Endothelial cell of umbilical vein (primary cell): ENCODE measurements around the gene FRK. TPM values are rescaled to one million over a fixed set of nuclear protein-coding genes. Genes with fewer than 3 reads are reported as not detected.

Source experiments
- BruUV-seq: library from RNA; stranded (reverse); fragments of 400-500 nt; replicated peaks from 2 replicates; lab custom pipeline; 2021; lab: Mats Ljungman, UMichigan
- CTCF ChIA-PET: fragments of 300-600, 350-600 bp; sonication (Branson Sonifier 250); formaldehyde crosslinking; loops from one replicate; lab custom pipeline; 2021; ENCODE audit warnings: antibody characterized with exemption, inconsistent platforms; lab: Charles Lee
- POLR2A ChIA-PET: fragments of 300-600, 350-600 bp; sonication (Branson Sonifier 250); formaldehyde crosslinking; loops from one replicate; lab custom pipeline; 2021; ENCODE audit warnings: antibody characterized with exemption, inconsistent platforms; lab: Charles Lee
- DNase-seq: peaks from one replicate; pipeline ENCODE4 v3.0.0-alpha.2; 2011; ENCODE audit warnings: low read depth, low spot score
- FAIRE-seq: peaks from 2 replicates; lab custom pipeline; 2011; peaks lifted over from hg19 to GRCh38; lab: Jason Lieb, UNC
- H2AFZ ChIP-seq: 2 replicates; pipeline ENCODE4 v1.6.0; 2012; ENCODE audit warnings: low read depth, low read length, control low read depth, inconsistent platforms
- H3K27ac ChIP-seq: 2 replicates; pipeline ENCODE4 v1.5.1; 2011; ENCODE audit warnings: low read depth, mild to moderate bottlenecking, control low read depth, low read length, moderate library complexity; ENCODE audit not compliant: insufficient read depth
- H3K27me3 ChIP-seq, 2 experiments: 2 replicates each; pipeline versions ENCODE4 v1.6.0 to v1.6.1; 2011; ENCODE audit warnings: low read length in 2 of 2, mixed read lengths in 1 of 2; ENCODE audit not compliant: control insufficient read depth in 2 of 2, insufficient read depth in 2 of 2
- H3K36me3 ChIP-seq, 2 experiments: 2 replicates in 1 of 2; 3 replicates in 1 of 2; pipeline ENCODE4 v1.5.1; 2011; ENCODE audit warnings: low read length in 2 of 2, mild to moderate bottlenecking in 1 of 2, moderate library complexity in 1 of 2; ENCODE audit not compliant: control insufficient read depth in 2 of 2, insufficient read depth in 2 of 2; ENCODE audit errors: extremely low read depth in 1 of 2
- H3K4me1 ChIP-seq: 3 replicates; pipeline ENCODE4 v1.5.1; 2011; ENCODE audit warnings: mild to moderate bottlenecking, low read length; ENCODE audit not compliant: control insufficient read depth, insufficient read depth; ENCODE audit errors: extremely low read depth
- H3K4me2 ChIP-seq: 2 replicates; pipeline ENCODE4 v1.6.1; 2011; ENCODE audit warnings: low read length, control low read depth, mixed read lengths; ENCODE audit not compliant: insufficient read depth
- H3K4me3 ChIP-seq, 3 experiments: fragments of 200-600 bp in 1 of 3; sonication (generic), shearing (Covaris generic) in 1 of 3; replicated peaks in 1 of 3; 2 replicates each; pipeline ENCODE4 v1.5.1; 2011 to 2016; ENCODE audit warnings: control low read depth in 3 of 3, low read length in 3 of 3, mild to moderate bottlenecking in 2 of 3, inconsistent platforms in 1 of 3, low read depth in 1 of 3, moderate library complexity in 1 of 3; ENCODE audit not compliant: insufficient read depth in 1 of 3
- H3K79me2 ChIP-seq: 2 replicates; pipeline ENCODE4 v1.6.0; 2012; ENCODE audit warnings: low read length, inconsistent platforms; ENCODE audit not compliant: control insufficient read depth, insufficient read depth
- H3K9ac ChIP-seq: replicated peaks from 2 replicates; pipeline ENCODE3; 2011; ENCODE audit warnings: low read length, control low read depth; ENCODE audit not compliant: insufficient read depth; ENCODE audit errors: extremely low read depth
- H3K9me1 ChIP-seq: replicated peaks from 3 replicates; pipeline ENCODE4 v1.6.0; 2011; ENCODE audit warnings: mild to moderate bottlenecking, low read length; ENCODE audit not compliant: control insufficient read depth, insufficient read depth; ENCODE audit errors: extremely low read depth
- H3K9me3 ChIP-seq: replicated peaks from 2 replicates; pipeline ENCODE4 v1.5.1; 2012; ENCODE audit warnings: low read length, inconsistent platforms; ENCODE audit not compliant: control insufficient read depth, insufficient read depth
- H4K20me1 ChIP-seq: replicated peaks from 2 replicates; pipeline ENCODE3; 2011; ENCODE audit warnings: mild to moderate bottlenecking, low read length; ENCODE audit not compliant: control insufficient read depth, insufficient read depth; ENCODE audit errors: extremely low read depth
- CTCF ChIP-seq, 2 donors: IDR thresholded peaks; 1 replicate in 1 of 2; 2 replicates in 1 of 2; pipeline ENCODE4 v1.5.1; 2011; ENCODE audit warnings: low read length in 2 of 2, mild to moderate bottlenecking in 2 of 2, moderate library complexity in 2 of 2, control low read depth in 1 of 2, inconsistent platforms in 1 of 2, low read depth in 1 of 2; ENCODE audit not compliant: insufficient read depth in 1 of 2; ENCODE audit errors: extremely low read depth in 1 of 2
- EZH2 ChIP-seq: IDR thresholded peaks from 2 replicates; pipeline ENCODE4 v1.6.1; 2012; ENCODE audit warnings: borderline replicate concordance, low read depth, mild to moderate bottlenecking, moderate library complexity, low read length, inconsistent platforms; ENCODE audit not compliant: severe bottlenecking
- FOS ChIP-seq: IDR thresholded peaks from 2 replicates; pipeline ENCODE4 v1.6.1; 2011; ENCODE audit warnings: mild to moderate bottlenecking, low read length, moderate library complexity, borderline replicate concordance; ENCODE audit not compliant: insufficient read depth
- GATA2 ChIP-seq: IDR thresholded peaks from 2 replicates; pipeline ENCODE4 v1.7.0; 2011; ENCODE audit warnings: low read depth, mild to moderate bottlenecking, moderate library complexity, mixed read lengths, low read length; ENCODE audit not compliant: insufficient read length, insufficient read depth
- JUN ChIP-seq: IDR thresholded peaks from 2 replicates; pipeline ENCODE4 v1.6.1; 2011; ENCODE audit warnings: borderline replicate concordance, low read depth; ENCODE audit not compliant: insufficient read length, insufficient read depth
- MAX ChIP-seq: IDR thresholded peaks from 2 replicates; pipeline ENCODE4 v1.6.1; 2011; ENCODE audit not compliant: insufficient read depth, insufficient read length
- MYC ChIP-seq: IDR thresholded peaks from one replicate; pipeline ENCODE4 v1.6.1; 2011; ENCODE audit warnings: mild to moderate bottlenecking, low read depth, low read length
- POLR2A ChIP-seq: IDR thresholded peaks from 2 replicates; pipeline ENCODE4 v1.6.1; 2012; ENCODE audit warnings: low read depth, mild to moderate bottlenecking, control low read depth, low read length
- POLR2AphosphoS5 ChIP-seq: IDR thresholded peaks from 2 replicates; pipeline ENCODE4 v1.6.1; 2012; ENCODE audit warnings: low read depth, mild to moderate bottlenecking, control low read depth, low read length, moderate library complexity; ENCODE audit not compliant: insufficient read depth
- dilution Hi-C: fragments of 300-500 bp; cut with MboI; formaldehyde crosslinking; loops from one replicate; pipeline ENCODE4 v1.15.0; 2019; ENCODE audit warnings: low sequenced_read_pairs; ENCODE audit not compliant: extremely low pct_ligation_motif_present
- intact Hi-C: fragments of 100-400 bp; cut with micrococcal nuclease; formaldehyde crosslinking; loops from one replicate; pipeline ENCODE4 v1.10.0; 2022
- polyA plus RNA-seq, 4 experiments: library from polyadenylated mRNA; depleted of rRNA in 3 of 4; stranded (reverse) in 3 of 4; unstranded in 1 of 4; fragments of >200 nt; gene quantifications; 2 replicates each; pipeline versions ENCODE4 v1.2.1 to v1.2.3, GENCODE V29; 2011 to 2012; ENCODE audit warnings: missing spikeins in 1 of 4
- total RNA-seq: library from RNA; stranded (reverse); gene quantifications from 2 replicates; pipeline ENCODE4 v1.2.3, GENCODE V29; 2021

Gene FRK
- total and polyA plus RNA-seq, 2 donors (not counting 3 experiments of a cell fraction or from before 2014, with no cell fraction given) = 0.01 TPM; not detected in 1

- no peak for DNase-seq
- Histone ChIP-seq H4K20me1 (no peaks in the 10 kb centered on the region), H3K27me3 (no peaks in the 10 kb centered on the region), H3K9me1 (no peaks in the 10 kb centered on the region), H3K9ac (no peak overlapping the region), H3K36me3 (no peaks in the 10 kb centered on the region), H3K9me3 (no peaks in the 10 kb centered on the region), H3K4me2 (no peak overlapping the region), H2AFZ (no peak overlapping the region), H3K4me3 (no peak overlapping the region), H3K27ac (no peak overlapping the region), H3K4me1 (no peaks in the 10 kb centered on the region), H3K79me2 (no peaks in the 10 kb centered on the region)
- ChIA-PET POLR2A (no interaction called here), CTCF (no interaction called here)
- intact Hi-C loops = no loop called here
- no TSS peak for BruUV-seq
- FAIRE-seq = no peak
- dilution Hi-C loops = no loop called here
- TF ChIP-seq MYC (no peak), POLR2A (no peak), FOS (no peak), GATA2 (no peak), MAX (no peak), POLR2AphosphoS5 (no peak), JUN (no peak), EZH2 (no peak), CTCF (IDR thresholded peaks at IDR 0.05; ENCODE audit: extremely low read depth in 1 of 2, insufficient read depth in 1 of 2, low read depth in 1 of 2, low read length in 2 of 2) (no peak)
Observed at GRCh38 chr6:115891111-115891669, 169.5 kb downstream of the FRK start.
